ENCODE results near the gene SPPL2C.

SPPL2C gene

DNA sequence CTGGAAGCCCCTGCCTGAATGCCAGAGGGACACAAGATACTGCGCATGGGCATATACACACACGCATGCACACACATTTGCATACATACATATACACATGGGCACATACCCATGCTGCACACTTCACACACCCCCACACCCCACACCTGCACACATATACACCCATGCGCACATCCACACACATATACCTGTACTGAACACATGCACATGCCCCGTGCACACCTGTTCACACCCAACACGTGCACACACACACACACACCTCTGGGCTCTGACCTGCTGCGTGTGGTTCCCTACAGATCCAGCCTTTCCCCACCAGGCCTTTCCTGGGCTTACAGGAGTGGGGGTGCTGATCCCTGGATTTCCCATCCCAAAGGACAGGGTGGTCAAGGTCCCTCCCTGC lies 6.3 kb downstream of the SPPL2C start:
- TF ChIP-seq, protein P1, sequence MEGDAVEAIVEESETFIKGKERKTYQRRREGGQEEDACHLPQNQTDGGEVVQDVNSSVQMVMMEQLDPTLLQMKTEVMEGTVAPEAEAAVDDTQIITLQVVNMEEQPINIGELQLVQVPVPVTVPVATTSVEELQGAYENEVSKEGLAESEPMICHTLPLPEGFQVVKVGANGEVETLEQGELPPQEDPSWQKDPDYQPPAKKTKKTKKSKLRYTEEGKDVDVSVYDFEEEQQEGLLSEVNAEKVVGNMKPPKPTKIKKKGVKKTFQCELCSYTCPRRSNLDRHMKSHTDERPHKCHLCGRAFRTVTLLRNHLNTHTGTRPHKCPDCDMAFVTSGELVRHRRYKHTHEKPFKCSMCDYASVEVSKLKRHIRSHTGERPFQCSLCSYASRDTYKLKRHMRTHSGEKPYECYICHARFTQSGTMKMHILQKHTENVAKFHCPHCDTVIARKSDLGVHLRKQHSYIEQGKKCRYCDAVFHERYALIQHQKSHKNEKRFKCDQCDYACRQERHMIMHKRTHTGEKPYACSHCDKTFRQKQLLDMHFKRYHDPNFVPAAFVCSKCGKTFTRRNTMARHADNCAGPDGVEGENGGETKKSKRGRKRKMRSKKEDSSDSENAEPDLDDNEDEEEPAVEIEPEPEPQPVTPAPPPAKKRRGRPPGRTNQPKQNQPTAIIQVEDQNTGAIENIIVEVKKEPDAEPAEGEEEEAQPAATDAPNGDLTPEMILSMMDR (IDR thresholded peaks at IDR 0.05; ENCODE audit: low read depth, low read length, missing control alignments) = no peak
- no peak for DNase-seq (ENCODE audit: low read depth)
- no peak overlapping the region for H3K4me3 ChIP-seq (ENCODE audit: low read depth, low read length)
- in situ Hi-C loops (cut with HindIII; ENCODE audit: low sequenced_read_pairs) = loop anchor here (25.0 kb wide), 1 partner anchor 639 kb away; the partner anchor contains the start of gene FMNL1

DNA sequence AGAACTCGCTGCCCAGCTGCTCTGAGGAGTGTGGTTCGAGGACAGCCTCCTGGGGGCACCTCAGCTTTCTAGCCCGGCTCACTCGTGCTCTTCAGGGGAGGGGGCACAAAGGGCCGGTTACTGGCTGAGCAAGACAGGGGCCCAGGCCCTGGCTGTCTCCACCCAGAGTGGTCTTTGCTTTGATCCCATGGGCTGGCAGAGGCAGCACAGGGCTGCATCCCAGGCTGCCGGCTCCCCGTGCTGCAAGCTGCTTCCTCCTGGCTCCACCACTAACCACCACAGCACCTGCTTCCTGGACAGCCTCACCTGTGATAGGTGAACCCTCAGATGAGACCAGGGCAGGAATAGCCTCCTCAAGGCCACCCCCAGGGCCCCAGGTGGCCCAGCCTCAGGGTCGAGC lies 6.8 kb downstream of the SPPL2C start:
- TF ChIP-seq, protein P1 (IDR thresholded peaks at IDR 0.05; ENCODE audit: low read depth, low read length, missing control alignments) = no peak
- in situ Hi-C loops (cut with HindIII; ENCODE audit: low sequenced_read_pairs) = loop anchor here (25.0 kb wide), 1 partner anchor 639 kb away; the partner anchor contains the start of gene FMNL1
- no peak for DNase-seq (ENCODE audit: low read depth)
- H3K4me3 ChIP-seq (ENCODE audit: low read depth, low read length) = no peak overlapping the region

DNA sequence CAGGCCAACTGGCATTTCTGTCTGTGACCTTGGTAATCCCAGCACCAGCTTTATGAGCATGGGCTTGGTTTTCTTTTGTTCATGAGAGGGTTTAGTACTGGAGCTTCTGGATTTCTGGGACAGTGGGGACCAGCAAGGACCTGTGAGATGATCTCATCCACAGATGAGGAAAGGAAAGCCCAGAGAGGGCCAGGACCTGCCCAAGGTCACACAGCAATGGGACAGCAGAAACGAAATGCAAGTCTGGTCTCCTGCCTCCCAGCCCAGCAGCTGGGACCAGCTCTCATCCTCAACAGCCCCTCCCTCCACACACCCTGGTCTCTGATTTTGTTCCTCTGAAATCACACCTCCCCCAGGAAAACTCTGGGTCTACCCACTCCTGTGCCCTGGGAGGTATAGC lies 7.2 kb downstream of the SPPL2C start:
- no peak for DNase-seq (ENCODE audit: low read depth)
- TF ChIP-seq, protein P1 (IDR thresholded peaks at IDR 0.05; ENCODE audit: low read depth, low read length, missing control alignments) = no peak

DNA sequence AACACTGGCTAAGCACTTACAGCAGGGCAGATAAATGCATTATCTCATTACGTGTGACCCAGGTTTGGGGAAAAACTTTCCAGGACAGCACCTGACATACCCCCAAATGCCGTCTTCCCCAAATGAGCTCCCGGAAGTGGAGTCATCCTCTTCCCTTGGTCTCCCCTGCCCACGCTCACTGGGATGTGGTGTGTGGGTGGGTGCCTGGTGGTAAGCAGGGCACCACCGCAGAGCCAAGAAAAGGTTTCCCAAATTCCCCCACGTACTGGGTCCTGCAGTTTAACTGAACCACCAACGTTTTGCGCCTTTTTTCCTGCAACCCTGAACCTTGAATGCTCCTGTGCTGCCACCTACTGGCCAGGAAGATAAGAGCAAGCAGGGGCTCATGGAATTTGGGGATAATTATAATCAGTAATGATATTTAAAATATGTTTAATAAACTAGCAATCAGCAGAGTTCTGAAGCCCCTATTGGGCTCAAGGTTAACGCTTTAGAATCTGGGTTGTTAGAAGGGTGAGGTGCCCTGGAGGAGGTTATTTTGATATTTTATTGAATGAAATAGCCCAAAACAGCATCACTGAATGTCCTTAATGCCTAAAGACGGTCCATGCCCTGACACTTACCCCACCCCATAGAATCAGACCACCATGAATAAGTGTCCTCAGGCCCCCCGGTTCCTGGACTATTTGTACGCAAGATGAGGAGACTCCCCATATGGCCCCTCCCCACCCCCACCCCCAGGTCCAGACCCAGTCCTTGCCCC lies 8.0 kb downstream of the SPPL2C start:
- in situ Hi-C loops (cut with HindIII; ENCODE audit: low sequenced_read_pairs) = loop anchor here (25.0 kb wide), 1 partner anchor 640 kb away; the partner anchor contains the start of gene FMNL1
- no peak overlapping the region for H3K4me3 ChIP-seq (ENCODE audit: low read depth, low read length)
- peak; percentile 39 for DNase-seq (ENCODE audit: low read depth)
- TF ChIP-seq, protein P1 (IDR thresholded peaks at IDR 0.05; ENCODE audit: low read depth, low read length, missing control alignments) = peak; percentile 94

More for the DNA sequence above, 7.2 kb downstream of the SPPL2C start:
- in situ Hi-C loops (cut with HindIII; ENCODE audit: low sequenced_read_pairs) = loop anchor here (25.0 kb wide), 1 partner anchor 640 kb away; the partner anchor contains the start of gene FMNL1
- H3K4me3 ChIP-seq (ENCODE audit: low read depth, low read length) = no peak overlapping the region

DNA sequence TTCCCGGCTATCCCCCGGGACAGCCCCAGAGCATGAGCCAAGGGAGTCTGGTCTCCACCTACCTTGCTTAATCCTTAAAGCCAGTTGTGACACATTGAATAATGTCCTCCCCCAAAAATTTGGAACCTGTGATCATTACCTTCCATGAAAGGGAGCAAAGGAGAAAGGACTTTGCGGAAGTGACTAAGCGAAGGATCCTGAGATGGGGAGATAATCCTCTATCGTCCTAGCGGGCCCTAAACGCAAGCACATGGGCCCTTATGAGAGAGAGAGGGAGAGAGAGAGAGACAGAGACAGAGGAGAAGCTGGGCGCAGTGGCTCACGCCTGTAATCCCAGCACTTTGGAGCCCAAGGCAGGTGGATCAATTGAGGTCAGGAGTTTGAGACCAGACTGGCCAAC lies 9.5 kb downstream of the SPPL2C start:
- TF ChIP-seq, protein P1 (IDR thresholded peaks at IDR 0.05; ENCODE audit: low read depth, low read length, missing control alignments) = no peak
- in situ Hi-C loops (cut with HindIII; ENCODE audit: low sequenced_read_pairs) = loop anchor here (25.0 kb wide), 1 partner anchor 642 kb away; the partner anchor contains the start of gene FMNL1
- DNase-seq (ENCODE audit: low read depth) = no peak

DNA sequence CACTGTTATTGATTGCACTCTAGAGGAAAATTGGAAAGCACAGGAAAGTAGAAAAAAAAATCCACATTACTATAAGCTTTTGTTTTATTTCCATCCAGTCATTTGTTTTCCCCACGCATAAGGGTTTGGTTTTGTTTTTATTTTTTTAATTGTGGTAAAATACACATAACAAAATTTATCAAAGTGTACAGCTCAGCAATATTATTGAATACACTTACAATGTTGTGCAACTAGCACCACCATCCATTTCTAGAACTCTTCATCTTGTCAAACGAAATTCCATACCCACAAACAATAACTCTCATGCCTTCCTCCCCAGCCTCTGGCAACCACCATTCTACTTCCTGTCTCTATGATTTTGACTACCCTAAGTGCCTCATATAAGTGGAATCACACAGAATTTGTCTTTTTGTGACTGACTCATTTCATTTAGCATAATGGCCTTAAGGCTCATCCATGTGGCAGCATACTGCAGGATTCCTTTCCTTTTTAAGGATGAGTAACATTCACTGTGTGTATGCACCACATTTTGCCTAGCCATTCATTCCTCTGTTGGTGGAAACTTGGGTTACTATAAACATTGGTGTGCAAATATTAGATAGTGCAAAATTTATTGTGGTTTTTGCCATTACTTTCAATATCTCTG lies 11.1 kb downstream of the SPPL2C start:
- in situ Hi-C loops (cut with HindIII; ENCODE audit: low sequenced_read_pairs) = loop anchor here (25.0 kb wide), 1 partner anchor 644 kb away; the partner anchor contains the start of gene FMNL1
- TF ChIP-seq, protein P1 (IDR thresholded peaks at IDR 0.05; ENCODE audit: low read depth, low read length, missing control alignments) = no peak
- no peak overlapping the region for H3K4me3 ChIP-seq (ENCODE audit: low read depth, low read length)
- DNase-seq (ENCODE audit: low read depth) = no peak

More for the DNA sequence above, 9.5 kb downstream of the SPPL2C start:
- no peak overlapping the region for H3K4me3 ChIP-seq (ENCODE audit: low read depth, low read length)

Data from astrocyte of the cerebellum (primary cell).